BE2C (cell line): ENCODE data around the gene PDZRN4.

ENCODE experiments used
- DNase-seq: peaks from one replicate; pipeline ENCODE4 v3.0.0-alpha.2; 2020
- H3K27me3 ChIP-seq: fragments of 250-450 bp; sonication (Bioruptor Pico); 2 replicates; pipeline ENCODE4 v1.5.1; 2020; ENCODE audit warnings: mild to moderate bottlenecking
- H3K36me3 ChIP-seq: fragments of 250-450 bp; sonication (Bioruptor Pico); 2 replicates; pipeline ENCODE4 v1.5.1; 2020; ENCODE audit warnings: mild to moderate bottlenecking
- H3K4me1 ChIP-seq: fragments of 250-450 bp; sonication (Bioruptor Pico); 2 replicates; pipeline ENCODE4 v1.5.1; 2020
- H3K4me3 ChIP-seq: 2 replicates; pipeline ENCODE4 v1.5.1; 2011; ENCODE audit warnings: low read depth, low read length
- H3K9me3 ChIP-seq: fragments of 250-450 bp; sonication (Bioruptor Pico); 2 replicates; pipeline ENCODE4 v1.5.1; 2020
- TF ChIP-seq, protein P1 (sequence below): IDR thresholded peaks from 2 replicates; pipeline ENCODE4 v1.5.1; 2012; ENCODE audit warnings: mild to moderate bottlenecking, low read depth, low read length

The PDZRN4 gene

DNA sequence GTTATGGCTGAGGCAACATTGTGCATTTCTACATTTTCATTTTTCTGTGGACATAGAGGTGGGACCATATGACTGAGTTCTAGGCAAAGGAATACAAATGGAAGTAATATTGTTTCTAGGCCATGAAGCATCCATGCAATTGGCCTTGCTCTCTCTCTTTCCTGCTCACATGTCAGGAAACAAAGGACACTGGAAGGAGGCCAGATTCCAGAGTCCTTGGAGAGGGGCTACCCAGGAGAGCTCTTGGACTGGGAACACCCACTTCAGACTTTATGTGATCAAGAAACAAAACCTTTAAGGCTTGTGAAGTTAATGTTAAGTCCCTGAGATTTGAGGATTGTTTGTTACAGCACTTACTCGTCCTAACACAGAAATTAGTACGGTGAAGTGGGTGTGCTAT lies 32.8 kb downstream of the PDZRN4 start:
- Histone ChIP-seq H3K9me3 (no peaks in the 10 kb centered on the region), H3K4me1 (no peaks in the 10 kb centered on the region), H3K4me3 (no peak overlapping the region), H3K27me3 (no peaks in the 10 kb centered on the region), H3K36me3 (no peaks in the 10 kb centered on the region)
- TF ChIP-seq, protein P1, sequence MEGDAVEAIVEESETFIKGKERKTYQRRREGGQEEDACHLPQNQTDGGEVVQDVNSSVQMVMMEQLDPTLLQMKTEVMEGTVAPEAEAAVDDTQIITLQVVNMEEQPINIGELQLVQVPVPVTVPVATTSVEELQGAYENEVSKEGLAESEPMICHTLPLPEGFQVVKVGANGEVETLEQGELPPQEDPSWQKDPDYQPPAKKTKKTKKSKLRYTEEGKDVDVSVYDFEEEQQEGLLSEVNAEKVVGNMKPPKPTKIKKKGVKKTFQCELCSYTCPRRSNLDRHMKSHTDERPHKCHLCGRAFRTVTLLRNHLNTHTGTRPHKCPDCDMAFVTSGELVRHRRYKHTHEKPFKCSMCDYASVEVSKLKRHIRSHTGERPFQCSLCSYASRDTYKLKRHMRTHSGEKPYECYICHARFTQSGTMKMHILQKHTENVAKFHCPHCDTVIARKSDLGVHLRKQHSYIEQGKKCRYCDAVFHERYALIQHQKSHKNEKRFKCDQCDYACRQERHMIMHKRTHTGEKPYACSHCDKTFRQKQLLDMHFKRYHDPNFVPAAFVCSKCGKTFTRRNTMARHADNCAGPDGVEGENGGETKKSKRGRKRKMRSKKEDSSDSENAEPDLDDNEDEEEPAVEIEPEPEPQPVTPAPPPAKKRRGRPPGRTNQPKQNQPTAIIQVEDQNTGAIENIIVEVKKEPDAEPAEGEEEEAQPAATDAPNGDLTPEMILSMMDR: no peak
- DNase-seq: no peak

DNA sequence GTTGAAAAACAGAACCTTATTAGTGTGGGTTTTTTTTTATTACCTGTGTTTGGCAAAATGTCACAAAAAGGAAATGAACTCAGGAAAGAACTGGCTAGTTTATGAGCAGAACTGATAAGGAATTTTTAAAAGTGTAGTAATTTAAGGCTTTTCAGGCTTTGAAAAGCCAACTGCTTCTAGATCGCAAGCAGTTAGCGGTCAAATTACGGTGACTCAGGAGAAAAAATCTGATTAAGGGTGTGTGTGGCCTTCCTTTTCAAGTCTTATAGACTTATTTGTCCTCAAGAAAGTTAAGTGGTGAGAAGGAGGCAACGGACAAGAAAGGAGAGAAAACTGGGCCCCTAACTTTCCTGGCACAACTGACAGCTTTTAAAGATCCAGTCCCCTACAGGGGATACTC lies 33.4 kb downstream of the PDZRN4 start:
- H3K9me3 ChIP-seq: no peaks in the 10 kb centered on the region
- H3K4me1 ChIP-seq: no peaks in the 10 kb centered on the region
- no peak overlapping the region for H3K4me3 ChIP-seq
- H3K27me3 ChIP-seq: no peaks in the 10 kb centered on the region
- no peaks in the 10 kb centered on the region for H3K36me3 ChIP-seq
- no peak for DNase-seq
- TF ChIP-seq, protein P1: no peak

- DNase-seq: no peak
- TF ChIP-seq, protein P1: no peak
- Histone ChIP-seq H3K9me3 (no peaks in the 10 kb centered on the region), H3K4me1 (no peaks in the 10 kb centered on the region), H3K27me3 (no peaks in the 10 kb centered on the region), H3K4me3 (no peak overlapping the region), H3K36me3 (no peaks in the 10 kb centered on the region)
Measured at GRCh38 chr12:41223600-41223999, 35.5 kb downstream of the PDZRN4 start.

DNA sequence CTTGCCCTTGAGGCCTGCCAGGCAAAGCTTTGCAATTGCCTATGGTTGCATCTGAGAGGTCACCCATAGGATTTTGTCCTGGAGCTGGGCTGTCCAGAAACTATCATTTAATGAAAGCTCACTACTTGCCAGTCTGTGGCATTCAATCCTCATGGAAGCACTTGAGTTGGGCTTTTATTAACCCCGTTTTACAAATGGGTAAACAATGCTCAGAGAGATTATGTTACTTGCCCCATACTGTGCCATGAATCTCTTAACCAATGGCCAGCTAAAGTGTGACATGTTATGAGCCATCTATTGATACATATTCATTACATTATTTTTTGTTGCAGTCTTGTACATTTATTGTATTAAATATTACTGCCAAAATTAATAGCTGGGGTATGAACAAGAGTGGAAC lies 35.9 kb downstream of the PDZRN4 start:
- Histone ChIP-seq H3K4me3 (no peak overlapping the region), H3K4me1 (no peaks in the 10 kb centered on the region), H3K36me3 (no peaks in the 10 kb centered on the region), H3K9me3 (no peaks in the 10 kb centered on the region), H3K27me3 (no peaks in the 10 kb centered on the region)
- TF ChIP-seq, protein P1: no peak
- DNase-seq: no peak

DNA sequence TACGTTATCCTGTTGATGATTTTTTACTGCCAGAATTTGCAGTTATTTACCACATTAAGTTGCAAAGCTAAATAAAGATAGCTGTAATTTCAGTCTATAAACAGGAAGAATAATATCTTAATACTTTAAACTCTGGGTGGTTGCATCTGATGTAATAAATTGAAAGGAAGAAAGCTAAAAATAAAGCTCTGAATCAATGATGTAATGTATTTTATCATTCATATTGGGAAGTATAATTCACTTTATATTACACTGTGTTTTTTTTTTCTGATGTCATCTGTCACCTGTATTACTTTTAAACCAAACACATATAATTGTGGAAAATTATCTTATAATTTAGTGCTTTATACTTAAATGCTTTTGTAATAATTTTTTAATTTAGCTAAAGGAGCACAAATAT lies 37.1 kb downstream of the PDZRN4 start:
- H3K27me3 ChIP-seq: no peaks in the 10 kb centered on the region
- H3K4me1 ChIP-seq: no peaks in the 10 kb centered on the region
- no peak for DNase-seq
- no peaks in the 10 kb centered on the region for H3K36me3 ChIP-seq
- H3K4me3 ChIP-seq: no peak overlapping the region
- no peaks in the 10 kb centered on the region for H3K9me3 ChIP-seq
- TF ChIP-seq, protein P1: no peak

GRCh38 chr12:41228066-41228820 lies 40.1 kb downstream of the PDZRN4 start:
- TF ChIP-seq, protein P1: no peak
- H3K4me3 ChIP-seq: no peak overlapping the region
- no peak for DNase-seq
- no peaks in the 10 kb centered on the region for H3K9me3 ChIP-seq
- H3K36me3 ChIP-seq: no peaks in the 10 kb centered on the region
- no peaks in the 10 kb centered on the region for H3K4me1 ChIP-seq
- H3K27me3 ChIP-seq: no peaks in the 10 kb centered on the region
